Measurements from ENCODE around the gene ANXA4.
"Not testable (repeated sequence)": the region's sequence is repeated elsewhere in the genome, so short reads cannot be mapped to it uniquely, and the experiment has no call there.

ANXA4 gene

GRCh38 chr2:69811591-69811990, 69.7 kb downstream of the ANXA4 start:
- no peak for DNase-seq

GRCh38 chr2:69815717-69816116, 73.8 kb downstream of the ANXA4 start:
- no peak for DNase-seq

GRCh38 chr2:69816923-69817542, 75.1 kb downstream of the ANXA4 start:
- DNase-seq: peak; percentile 86

GRCh38 chr2:69817729-69818501, 76.0 kb downstream of the ANXA4 start:
- no peak for DNase-seq

GRCh38 chr2:69827796-69828540, 86.0 kb downstream of the ANXA4 start:
- DNase-seq: no peak

GRCh38 chr2:69828938-69829255, 87.0 kb downstream of the ANXA4 start:
- no peak for DNase-seq

- DNase-seq: peak; percentile 95
These were observed 87.5 kb downstream of the ANXA4 start, which contains the start of gene GMCL1 for GRCh38 chr2:69829256-69830044. TSS of gene GMCL1 (plus strand) at chr2:69829660. CDS start at chr2:69829893, 233 bp downstream.

GRCh38 chr2:69830045-69830905, 88.3 kb downstream of the ANXA4 start:
- DNase-seq: no peak

- not testable (repeated sequence) for DNase-seq
These were observed 88.9 kb downstream of the ANXA4 start for GRCh38 chr2:69830906-69831241.

- DNase-seq: no peak
These were observed 89.5 kb downstream of the ANXA4 start for GRCh38 chr2:69831354-69831905.

- no peak for DNase-seq
These were observed 91.8 kb downstream of the ANXA4 start for GRCh38 chr2:69833752-69834151.

GRCh38 chr2:69835666-69836065, 93.7 kb downstream of the ANXA4 start:
- DNase-seq: no peak

GRCh38 chr2:69836316-69836715, 94.4 kb downstream of the ANXA4 start:
- DNase-seq: no peak

GRCh38 chr2:69837533-69837932, 95.6 kb downstream of the ANXA4 start:
- no peak for DNase-seq

GRCh38 chr2:69843993-69844392, 102.1 kb downstream of the ANXA4 start:
- no peak for DNase-seq

- DNase-seq: no peak
These were observed 102.6 kb downstream of the ANXA4 start for GRCh38 chr2:69844560-69844959.

- DNase-seq: no peak
These were observed 104.5 kb downstream of the ANXA4 start for GRCh38 chr2:69846182-69847067.

GRCh38 chr2:69847068-69847828, 105.3 kb downstream of the ANXA4 start:
- no peak for DNase-seq

- DNase-seq: no peak
These were observed 106.4 kb downstream of the ANXA4 start for GRCh38 chr2:69848186-69848790.

- no peak for DNase-seq
These were observed 116.3 kb downstream of the ANXA4 start for GRCh38 chr2:69858261-69858660.

All from NCI-H1436 (cell line).